IMR-90 (cell line): ENCODE data around the gene SUGCT. TPM values are rescaled to one million over a fixed set of nuclear protein-coding genes. Genes with fewer than 3 reads are reported as not detected.

Experiments used
- ATAC-seq: fragments of 200-7000 bp; cut with Tn5 transposase; 2 replicates; pipeline ENCODE4 v1.9.1; 2020; ENCODE audit warnings: low read depth, mild to moderate bottlenecking, moderate library complexity
- BruUV-seq: library from RNA; stranded (reverse); fragments of 400-500 nt; replicated peaks from 2 replicates; lab custom pipeline; 2021; lab: Mats Ljungman, UMichigan
- CTCF ChIA-PET: fragments of 300-600 bp; formaldehyde crosslinking; extraction: SDS; loops from one replicate; lab custom pipeline; 2021; ENCODE audit warnings: antibody characterized with exemption; lab: Yijun Ruan, JAX
- POLR2A ChIA-PET: fragments of 300-600 bp; sonication (Branson Sonifier 250); formaldehyde crosslinking; loops from one replicate; lab custom pipeline; 2022; ENCODE audit warnings: antibody characterized with exemption; ENCODE audit not compliant: unreplicated experiment; lab: Charles Lee
- DNase-seq: peaks from one replicate; pipeline ENCODE4 v3.0.0; 2013
- H2AFZ ChIP-seq: replicated peaks from 2 replicates; pipeline ENCODE3; 2013; ENCODE audit warnings: low read length, mild to moderate bottlenecking; ENCODE audit not compliant: poor library complexity
- H2AK5ac ChIP-seq: 2 replicates; pipeline ENCODE4 v1.6.1; 2013; ENCODE audit warnings: low read depth, low read length, inconsistent platforms
- H2AK9ac ChIP-seq: replicated peaks from 2 replicates; pipeline ENCODE3; 2013; ENCODE audit warnings: mild to moderate bottlenecking, low read depth, low read length, moderate library complexity; ENCODE audit not compliant: poor library complexity
- H2BK120ac ChIP-seq: 2 replicates; pipeline ENCODE4 v1.6.1; 2013; ENCODE audit warnings: low read depth, low read length, inconsistent platforms
- H2BK15ac ChIP-seq: 3 replicates; pipeline ENCODE4 v1.6.1; 2013; ENCODE audit warnings: low read depth, low read length, inconsistent platforms
- H2BK20ac ChIP-seq: 2 replicates; pipeline ENCODE4 v1.6.1; 2013; ENCODE audit warnings: low read depth, mild to moderate bottlenecking, inconsistent platforms, low read length, moderate library complexity
- H2BK5ac ChIP-seq: 2 replicates; pipeline ENCODE4 v1.6.1; 2013; ENCODE audit warnings: mild to moderate bottlenecking, low read depth, low read length, inconsistent platforms; ENCODE audit not compliant: poor library complexity, severe bottlenecking
- H3K14ac ChIP-seq: replicated peaks from 2 replicates; pipeline ENCODE4 v1.6.1; 2013; ENCODE audit warnings: low read depth, low read length, inconsistent platforms
- H3K18ac ChIP-seq: 2 replicates; pipeline ENCODE4 v1.6.1; 2013; ENCODE audit warnings: low read depth, low read length, control low read depth
- H3K23ac ChIP-seq: 2 replicates; pipeline ENCODE4 v1.6.1; 2013; ENCODE audit warnings: low read depth, low read length, inconsistent platforms
- H3K27ac ChIP-seq: 2 replicates; pipeline ENCODE4 v1.5.1; 2013; ENCODE audit warnings: mild to moderate bottlenecking, control low read depth, low read length; ENCODE audit not compliant: insufficient read depth
- H3K27me3 ChIP-seq: 2 replicates; pipeline ENCODE4 v1.6.1; 2013; ENCODE audit warnings: low read length; ENCODE audit not compliant: control insufficient read depth, insufficient read depth
- H3K36me3 ChIP-seq: 2 replicates; pipeline ENCODE4 v1.6.1; 2013; ENCODE audit warnings: low read length, mixed read lengths; ENCODE audit not compliant: control insufficient read depth, insufficient read depth
- H3K4ac ChIP-seq: 2 replicates; pipeline ENCODE4 v1.6.1; 2013; ENCODE audit warnings: low read depth, low read length, inconsistent platforms
- H3K4me1 ChIP-seq: 2 replicates; pipeline ENCODE4 v1.6.1; 2013; ENCODE audit warnings: low read length, mixed read lengths; ENCODE audit not compliant: control insufficient read depth, insufficient read depth
- H3K4me2 ChIP-seq: 2 replicates; pipeline ENCODE4 v1.6.1; 2013; ENCODE audit warnings: low read depth, mild to moderate bottlenecking, control low read depth, low read length, moderate library complexity
- H3K4me3 ChIP-seq: 2 replicates; pipeline ENCODE4 v1.5.1; 2013; ENCODE audit warnings: low read depth, mild to moderate bottlenecking, control low read depth, low read length, moderate library complexity; ENCODE audit not compliant: insufficient read depth
- H3K56ac ChIP-seq: 2 replicates; pipeline ENCODE4 v1.6.1; 2013; ENCODE audit warnings: low read length, inconsistent platforms; ENCODE audit not compliant: insufficient read depth; ENCODE audit errors: extremely low read depth
- H3K79me1 ChIP-seq, 2 experiments: 2 replicates each; pipeline ENCODE4 v1.6.1; 2013; ENCODE audit warnings: low read length in 2 of 2, inconsistent platforms in 1 of 2, low read depth in 1 of 2
- H3K9ac ChIP-seq: 2 replicates; pipeline ENCODE4 v1.6.1; 2013; ENCODE audit warnings: low read depth, low read length, control low read depth
- H3K9me1 ChIP-seq: 2 replicates; pipeline ENCODE4 v1.6.1; 2013; ENCODE audit warnings: low read length, inconsistent platforms; ENCODE audit not compliant: insufficient read depth
- H3K9me3 ChIP-seq: 2 replicates; pipeline ENCODE4 v1.6.1; 2013; ENCODE audit warnings: low read length; ENCODE audit not compliant: control insufficient read depth, insufficient read depth
- H4K20me1 ChIP-seq: 2 replicates; pipeline ENCODE4 v1.6.1; 2013; ENCODE audit warnings: low read length, inconsistent platforms; ENCODE audit not compliant: insufficient read depth
- H4K5ac ChIP-seq: 2 replicates; pipeline ENCODE4 v1.6.1; 2013; ENCODE audit warnings: mild to moderate bottlenecking, low read depth, low read length, control low read depth
- H4K8ac ChIP-seq, 2 experiments: 2 replicates each; pipeline ENCODE4 v1.6.1; 2013; ENCODE audit warnings: low read depth in 2 of 2, low read length in 2 of 2, control low read depth in 1 of 2, inconsistent platforms in 1 of 2
- H4K91ac ChIP-seq: 2 replicates; pipeline ENCODE4 v1.6.1; 2013; ENCODE audit warnings: low read depth, low read length, inconsistent platforms; ENCODE audit not compliant: insufficient read depth
- BHLHE40 ChIP-seq: fragments of 150-350 bp; IDR thresholded peaks from 2 replicates; pipeline ENCODE4 v1.6.1; 2016; ENCODE audit warnings: mild to moderate bottlenecking, low read depth, low read length
- FOS ChIP-seq: fragments of 150-350 bp; IDR thresholded peaks from 2 replicates; pipeline ENCODE4 v1.6.1; 2016; ENCODE audit warnings: low read depth, low read length
- MAFK ChIP-seq: IDR thresholded peaks from 2 replicates; pipeline ENCODE4 v1.6.1; 2012; ENCODE audit warnings: low read depth, low read length, improper control_type of control experiment
- USF2 ChIP-seq: fragments of 150-350 bp; IDR thresholded peaks from 2 replicates; pipeline ENCODE4 v1.6.1; 2017; ENCODE audit warnings: mild to moderate bottlenecking, antibody characterized with exemption, low read length, low read depth
- WGBS, 2 experiments: methylation state at CpG; one replicate each; pipeline versions ENCODE4 v1.1.5 to v1.1.7; 2013; ENCODE audit warnings: missing lambda C conversion rate in 2 of 2; ENCODE audit not compliant: insufficient read length in 1 of 2; ENCODE audit errors: extremely low coverage in 2 of 2; 5-methylcytosine and 5-hydroxymethylcytosine counted together
- dilution Hi-C: fragments of 300-500 bp; cut with HindIII; formaldehyde crosslinking; loops from one replicate; pipeline ENCODE4 v1.14.3; 2018; ENCODE audit warnings: low sequenced_read_pairs; ENCODE audit not compliant: unreplicated experiment
- in situ Hi-C: fragments of 300-500 bp; cut with MboI; formaldehyde crosslinking; loops from 3 replicates; pipeline ENCODE4 v1.14.3; 2019; ENCODE audit warnings: low sequenced_read_pairs, inconsistent platforms, mixed read lengths
- intact Hi-C: fragments of 100-400 bp; cut with micrococcal nuclease; formaldehyde crosslinking; loops from 2 replicates; pipeline ENCODE4 v1.10.0; 2022
- polyA plus RNA-seq, 3 experiments: library from polyadenylated mRNA; depleted of rRNA; stranded (reverse); fragments of >200 nt; gene quantifications; 2 replicates each; pipeline ENCODE4 v1.2.3, GENCODE V29; 2012; ENCODE audit warnings: low replicate concordance in 1 of 3
- total RNA-seq: library from RNA; depleted of rRNA; stranded (reverse); fragments of >200 nt; gene quantifications from 2 replicates; pipeline ENCODE4 v1.2.3, GENCODE V29; 2012
- TF ChIP-seq, protein P1 (sequence below): conservative IDR thresholded peaks from 2 replicates; pipeline ENCODE4 v1.5.1; 2012; ENCODE audit warnings: mild to moderate bottlenecking, low read depth, low read length, improper control_type of control experiment

SUGCT gene
- total and polyA plus RNA-seq, 2 of the 4 experiments (the other 2 are of a cell fraction), result 5.9 to 8.3 TPM

GRCh38 chr7:40749877-40750276 lies 615.1 kb downstream of the SUGCT start:
- H3K9me1 ChIP-seq, result no peaks in the 10 kb centered on the region
- 0 out of 2 replicates have a peak overlapping the region, but pooled peaks have one; percentile 10 for H3K14ac ChIP-seq
- peaks cover 2% of the 10 kb centered on the region for H3K4me1 ChIP-seq
- no peak overlapping the region for H3K4ac ChIP-seq
- H2BK120ac ChIP-seq, result no peak overlapping the region
- no peak overlapping the region for H3K18ac ChIP-seq
- H3K79me1 ChIP-seq, result no peaks in the 10 kb centered on the region
- H2AK9ac ChIP-seq, result no peak overlapping the region
- no peak overlapping the region for H2AFZ ChIP-seq
- no peak overlapping the region for H3K4me2 ChIP-seq
- H3K9ac ChIP-seq, result no peak overlapping the region
- H2BK5ac ChIP-seq, result no peak overlapping the region
- POLR2A ChIA-PET, result interaction anchor here (0.5 kb wide), 1 partner anchor 995 kb away, joined by 3 read pairs; no protein-coding TSS in a partner anchor
- BruUV-seq, result no TSS peak
- no peak overlapping the region for H3K27ac ChIP-seq
- H2AK5ac ChIP-seq, result no peak overlapping the region
- CTCF ChIA-PET, result interaction anchor here (0.7 to 1.0 kb wide), 2 partner anchors 304 to 517 kb away, joined by 4 read pairs; no protein-coding TSS in a partner anchor
- dilution Hi-C loops, result no loop called here
- no peak overlapping the region for H2BK15ac ChIP-seq
- H3K27me3 ChIP-seq, result no peaks in the 10 kb centered on the region
- H3K23ac ChIP-seq, result no peak overlapping the region
- no peaks in the 10 kb centered on the region for H4K20me1 ChIP-seq
- no peak overlapping the region for H4K91ac ChIP-seq
- TF ChIP-seq, protein P1, sequence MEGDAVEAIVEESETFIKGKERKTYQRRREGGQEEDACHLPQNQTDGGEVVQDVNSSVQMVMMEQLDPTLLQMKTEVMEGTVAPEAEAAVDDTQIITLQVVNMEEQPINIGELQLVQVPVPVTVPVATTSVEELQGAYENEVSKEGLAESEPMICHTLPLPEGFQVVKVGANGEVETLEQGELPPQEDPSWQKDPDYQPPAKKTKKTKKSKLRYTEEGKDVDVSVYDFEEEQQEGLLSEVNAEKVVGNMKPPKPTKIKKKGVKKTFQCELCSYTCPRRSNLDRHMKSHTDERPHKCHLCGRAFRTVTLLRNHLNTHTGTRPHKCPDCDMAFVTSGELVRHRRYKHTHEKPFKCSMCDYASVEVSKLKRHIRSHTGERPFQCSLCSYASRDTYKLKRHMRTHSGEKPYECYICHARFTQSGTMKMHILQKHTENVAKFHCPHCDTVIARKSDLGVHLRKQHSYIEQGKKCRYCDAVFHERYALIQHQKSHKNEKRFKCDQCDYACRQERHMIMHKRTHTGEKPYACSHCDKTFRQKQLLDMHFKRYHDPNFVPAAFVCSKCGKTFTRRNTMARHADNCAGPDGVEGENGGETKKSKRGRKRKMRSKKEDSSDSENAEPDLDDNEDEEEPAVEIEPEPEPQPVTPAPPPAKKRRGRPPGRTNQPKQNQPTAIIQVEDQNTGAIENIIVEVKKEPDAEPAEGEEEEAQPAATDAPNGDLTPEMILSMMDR, result no peak
- TF ChIP-seq FOS (no peak), USF2 (no peak), MAFK (no peak), BHLHE40 (no peak)
- no peak overlapping the region for H3K4me3 ChIP-seq
- H3K36me3 ChIP-seq, result no peaks in the 10 kb centered on the region
- no peaks in the 10 kb centered on the region for H3K9me3 ChIP-seq
- H4K8ac ChIP-seq, result no peak overlapping the region
- ATAC-seq (peak; percentile 70), DNase-seq (peak; percentile 48)
- no peak overlapping the region for H4K5ac ChIP-seq
- intact Hi-C loops, result no loop called here
- H3K56ac ChIP-seq, result no peak overlapping the region
- no peak overlapping the region for H2BK20ac ChIP-seq
- 80% methylated on average over 1 of the region's 5 CpGs; no CpG with 5 or more reads in 1 of the 2 experiments for WGBS, 2 experiments
- in situ Hi-C loops, result no loop called here
